ENCODE data around the gene SLC18B1. TPM values are rescaled to one million over a fixed set of nuclear protein-coding genes. Genes with fewer than 3 reads are reported as not detected.

The SLC18B1 gene
- 14.3 and 21.1 TPM in 2 replicates for total RNA-seq

DNA sequence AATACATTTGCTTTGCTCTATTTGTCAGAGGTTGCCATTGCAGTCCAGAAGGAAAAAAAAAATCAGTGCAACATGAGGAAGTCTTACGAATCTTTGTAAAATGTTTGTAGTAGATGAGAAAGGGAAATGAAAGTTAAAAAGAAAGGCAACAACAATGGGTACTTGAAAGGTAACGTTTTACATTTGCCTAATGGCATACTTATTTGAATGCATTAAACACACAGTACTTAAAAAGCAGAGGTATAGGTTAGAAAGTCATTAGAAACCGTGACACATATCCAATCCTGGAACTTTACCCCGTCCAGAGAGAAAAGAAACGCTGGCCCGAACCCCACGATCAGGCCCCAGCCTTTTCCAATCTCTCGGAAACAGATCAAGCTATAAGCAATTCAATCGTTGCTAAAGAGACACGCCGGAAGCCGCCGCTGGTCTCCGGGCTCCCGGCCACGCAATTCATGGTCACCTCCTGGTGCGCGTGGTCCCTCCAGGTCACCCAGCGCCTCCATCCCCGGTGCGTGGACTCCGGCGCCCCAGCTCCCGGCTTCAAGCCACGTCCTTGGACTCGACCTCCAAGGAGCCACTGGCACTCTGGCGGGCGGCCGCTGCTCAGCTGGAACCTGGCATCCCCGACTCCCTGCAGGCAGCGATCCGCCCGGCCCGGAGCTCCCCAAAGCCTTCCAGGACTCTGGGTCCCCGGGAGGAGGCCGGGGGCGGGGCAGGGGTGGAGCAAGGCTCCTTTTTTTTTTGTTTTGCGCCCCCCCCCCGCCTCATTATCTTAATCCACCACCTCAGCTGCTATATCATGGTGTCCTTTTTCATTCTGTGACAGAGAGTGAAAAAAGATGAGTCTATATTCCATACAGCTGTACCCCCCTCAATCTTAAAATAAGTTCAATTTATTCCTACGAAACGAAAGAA, at the start of gene SLC18B1:
TSS of gene SLC18B1 (minus strand) at position 687 of the 918 bp plus-strand sequence. CDS start at position 506, 181 bp downstream.
- no peak for DNase-seq (ENCODE audit: extremely low read depth, low read depth, low spot score)

DNA sequence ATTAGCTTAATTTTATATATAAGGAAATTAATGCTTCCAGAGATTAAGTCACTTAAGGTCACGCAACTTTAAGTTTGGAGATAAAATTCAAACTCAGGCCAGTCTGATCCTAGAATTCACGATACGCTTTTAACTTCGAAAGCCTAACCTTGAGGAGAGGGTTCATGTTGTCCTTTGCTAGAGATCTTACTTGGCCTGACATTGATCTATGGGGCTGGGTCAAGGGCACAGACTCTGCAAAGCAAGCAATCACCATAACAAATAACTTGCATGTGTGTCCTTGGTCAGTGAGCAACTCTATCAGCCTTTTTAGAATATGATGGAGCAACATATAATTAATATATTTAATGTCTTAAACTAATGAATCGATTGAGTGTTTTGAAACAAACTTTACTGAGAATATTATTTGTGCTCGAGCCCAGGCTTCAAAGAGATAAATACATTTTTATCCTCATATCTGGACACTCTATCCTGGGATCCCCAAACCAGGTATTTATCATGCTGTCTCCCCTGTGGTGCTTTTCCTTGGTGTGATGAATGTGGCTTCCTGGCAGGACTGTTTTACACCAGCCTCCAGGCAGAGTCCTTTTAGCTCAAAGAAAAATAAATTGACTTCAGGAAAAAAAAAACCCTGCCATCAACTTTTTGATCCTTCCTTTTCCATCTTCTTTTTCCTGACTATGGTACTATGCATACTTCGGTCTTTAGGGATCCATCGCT, 45.0 kb upstream of the SLC18B1 start:
- DNase-seq (ENCODE audit: extremely low read depth, low read depth, low spot score) = no peak

DNA sequence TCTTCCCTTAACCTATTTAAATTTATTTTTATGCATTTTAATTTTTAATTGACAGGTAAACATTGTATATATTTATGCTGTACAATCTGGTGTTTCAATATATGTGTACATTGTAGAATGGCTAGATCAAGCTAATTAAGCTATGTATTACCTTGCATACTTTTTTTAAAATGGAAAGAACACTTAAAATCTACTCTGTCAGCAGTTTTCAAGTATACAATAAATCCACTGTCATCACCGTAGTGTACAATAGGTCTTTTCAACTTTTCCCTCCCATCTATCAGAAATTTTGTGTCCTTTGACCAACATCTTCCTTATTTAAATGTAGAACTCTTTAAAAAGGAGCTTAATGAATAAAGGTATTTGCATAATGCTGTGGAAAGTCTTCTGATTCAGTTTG, 43.5 kb upstream of the SLC18B1 start:
- DNase-seq (ENCODE audit: extremely low read depth, low read depth, low spot score) = no peak

DNA sequence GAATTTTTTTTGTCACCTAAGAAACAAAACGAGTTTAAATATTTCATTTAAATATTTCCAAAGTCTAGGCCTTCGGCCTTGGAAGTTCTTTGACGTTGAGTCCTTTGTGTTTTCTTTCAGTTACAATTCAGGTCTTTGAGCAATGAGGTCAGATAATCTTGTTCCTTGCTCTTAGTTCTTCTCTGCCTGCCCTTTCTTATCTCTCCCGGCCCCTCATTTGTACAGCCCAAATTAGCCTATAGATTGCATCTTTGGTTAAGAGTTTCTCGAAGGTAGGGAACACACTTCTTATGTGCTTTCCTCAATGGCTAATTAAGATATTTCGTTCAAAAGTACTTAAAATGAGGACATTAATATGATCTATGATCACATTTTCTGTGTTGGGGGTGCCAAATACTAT, 34.5 kb upstream of the SLC18B1 start:
- no peak for DNase-seq (ENCODE audit: extremely low read depth, low read depth, low spot score)

DNA sequence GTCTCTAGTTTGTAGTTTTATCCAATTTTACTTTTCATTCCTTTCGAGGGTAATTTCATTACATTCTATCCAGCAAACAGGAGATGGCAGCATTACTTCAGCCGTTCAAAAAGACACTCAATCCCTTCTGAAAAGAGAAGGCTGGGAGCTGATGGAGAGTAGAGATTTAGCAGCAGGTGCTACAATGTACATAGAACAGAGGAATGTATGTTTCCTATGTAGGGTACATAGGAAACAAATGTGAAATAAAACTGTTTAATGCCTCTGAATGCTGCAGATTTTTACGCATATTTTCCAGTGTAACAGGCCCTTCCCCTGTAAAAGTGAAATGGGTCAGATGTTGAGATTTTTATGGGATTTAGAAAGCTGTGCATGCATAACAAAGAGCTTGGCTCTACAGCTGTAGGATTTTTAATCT, 31.9 kb upstream of the SLC18B1 start:
- no peak for DNase-seq (ENCODE audit: extremely low read depth, low read depth, low spot score)

GRCh38 chr6:132820629-132821381, 22.4 kb upstream of the SLC18B1 start:
- DNase-seq (ENCODE audit: extremely low read depth, low read depth, low spot score) = no peak

- no peak for DNase-seq (ENCODE audit: extremely low read depth, low read depth, low spot score)
Measured at GRCh38 chr6:132819405-132820161, 21.1 kb upstream of the SLC18B1 start.

DNA sequence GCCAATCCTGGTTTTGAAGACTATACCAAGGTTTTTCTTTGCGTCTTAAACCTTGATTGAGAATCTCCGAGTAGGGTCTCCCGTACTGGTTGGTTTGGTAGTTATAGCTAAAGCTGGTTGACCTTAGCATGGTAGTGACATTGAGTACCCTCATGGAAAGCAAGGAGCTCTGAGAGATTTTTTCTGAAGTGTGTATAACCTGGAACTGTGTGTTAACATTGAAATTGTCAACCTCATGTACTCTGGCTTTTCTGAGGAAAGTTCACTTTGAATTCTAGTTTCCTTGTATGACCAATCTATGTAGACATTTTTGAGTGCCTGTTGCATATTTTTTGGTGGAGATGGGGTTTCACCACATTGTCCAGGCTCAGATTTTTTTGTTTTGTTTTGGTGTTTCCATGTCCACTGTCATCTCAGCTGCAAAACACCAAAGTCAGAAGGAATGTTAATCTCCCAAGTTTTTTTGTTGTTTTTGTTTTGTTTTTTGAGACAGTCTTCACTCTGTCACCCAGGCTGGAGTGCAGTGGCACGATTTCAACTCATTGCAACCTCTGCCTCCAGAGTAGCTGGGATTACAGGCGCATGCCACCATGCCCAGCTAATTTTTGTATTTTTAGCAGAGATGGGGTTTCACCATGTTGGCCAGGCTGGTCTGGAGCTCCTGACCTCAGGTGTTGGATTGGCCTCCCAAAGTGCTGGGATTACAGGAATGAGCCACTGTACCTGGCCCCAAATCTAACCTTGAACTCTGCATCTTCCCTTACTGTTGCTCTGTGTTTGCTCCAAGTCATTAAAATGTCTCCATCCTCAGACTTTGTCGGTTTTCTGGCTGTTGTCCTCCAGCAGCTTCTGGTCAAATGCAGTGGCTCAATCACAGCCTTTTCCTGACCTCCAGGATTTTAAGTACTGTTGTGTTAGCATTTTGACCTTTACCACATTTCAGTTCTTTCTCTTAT, 20.2 kb upstream of the SLC18B1 start:
- no peak for DNase-seq (ENCODE audit: extremely low read depth, low read depth, low spot score)

DNA sequence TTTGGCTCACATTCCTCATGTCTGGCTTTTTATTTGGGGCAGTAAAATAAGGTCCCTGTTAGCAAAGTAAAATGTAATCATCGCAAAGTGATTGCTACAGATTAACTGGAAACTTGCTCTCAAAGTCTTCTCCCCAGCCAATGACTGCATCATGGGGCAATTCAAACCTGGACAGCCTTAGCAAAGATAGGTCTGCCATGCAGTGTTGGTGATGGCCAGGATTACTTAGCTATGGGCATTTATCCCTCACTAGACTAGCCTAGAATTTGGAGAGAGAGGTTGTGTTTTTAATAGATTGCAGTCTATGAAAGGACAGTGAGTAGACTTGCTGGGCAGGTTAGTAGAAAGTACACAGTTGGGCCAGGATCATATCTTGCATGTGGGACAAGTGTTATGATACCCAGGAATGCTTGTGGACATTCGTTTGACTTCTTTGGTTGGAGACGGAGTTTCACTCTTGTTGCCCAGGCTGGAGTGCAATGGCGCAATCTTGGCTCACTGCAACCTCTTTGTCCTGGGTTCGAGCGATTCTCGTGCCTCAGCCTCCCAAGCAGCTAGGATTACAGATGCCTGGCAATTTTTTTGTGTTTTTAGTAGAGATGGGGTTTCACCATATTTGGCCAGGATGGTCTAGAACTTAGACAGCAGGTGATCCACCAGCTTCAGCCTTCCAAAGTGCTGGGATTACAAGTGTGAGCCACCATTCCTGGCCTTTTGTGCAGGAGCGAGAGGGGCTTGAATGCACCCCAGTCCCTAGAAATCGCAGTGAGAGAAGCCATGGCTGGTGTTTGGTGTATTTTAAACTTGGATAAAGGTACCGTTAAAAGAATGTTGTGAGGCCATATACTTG, 19.3 kb upstream of the SLC18B1 start:
- DNase-seq (ENCODE audit: extremely low read depth, low read depth, low spot score) = no peak

DNA sequence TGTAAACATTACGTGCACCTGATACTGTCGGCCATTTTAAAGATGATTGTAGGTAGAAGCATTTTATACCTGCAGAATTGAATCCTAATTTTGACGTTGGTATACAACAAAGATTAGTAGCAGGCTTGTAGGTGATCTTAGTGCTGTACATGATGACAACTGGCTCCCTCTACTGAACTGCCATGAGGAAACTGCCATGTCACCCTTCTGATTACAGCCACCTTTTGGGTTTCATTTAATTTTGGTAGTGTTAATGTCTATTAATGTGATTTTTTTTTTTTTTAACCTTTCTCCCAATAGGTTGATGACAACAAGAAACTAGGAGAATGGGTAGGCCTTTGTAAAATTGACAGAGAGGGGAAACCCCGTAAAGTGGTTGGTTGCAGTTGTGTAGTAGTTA, 18.2 kb upstream of the SLC18B1 start:
- no peak for DNase-seq (ENCODE audit: extremely low read depth, low read depth, low spot score)

DNA sequence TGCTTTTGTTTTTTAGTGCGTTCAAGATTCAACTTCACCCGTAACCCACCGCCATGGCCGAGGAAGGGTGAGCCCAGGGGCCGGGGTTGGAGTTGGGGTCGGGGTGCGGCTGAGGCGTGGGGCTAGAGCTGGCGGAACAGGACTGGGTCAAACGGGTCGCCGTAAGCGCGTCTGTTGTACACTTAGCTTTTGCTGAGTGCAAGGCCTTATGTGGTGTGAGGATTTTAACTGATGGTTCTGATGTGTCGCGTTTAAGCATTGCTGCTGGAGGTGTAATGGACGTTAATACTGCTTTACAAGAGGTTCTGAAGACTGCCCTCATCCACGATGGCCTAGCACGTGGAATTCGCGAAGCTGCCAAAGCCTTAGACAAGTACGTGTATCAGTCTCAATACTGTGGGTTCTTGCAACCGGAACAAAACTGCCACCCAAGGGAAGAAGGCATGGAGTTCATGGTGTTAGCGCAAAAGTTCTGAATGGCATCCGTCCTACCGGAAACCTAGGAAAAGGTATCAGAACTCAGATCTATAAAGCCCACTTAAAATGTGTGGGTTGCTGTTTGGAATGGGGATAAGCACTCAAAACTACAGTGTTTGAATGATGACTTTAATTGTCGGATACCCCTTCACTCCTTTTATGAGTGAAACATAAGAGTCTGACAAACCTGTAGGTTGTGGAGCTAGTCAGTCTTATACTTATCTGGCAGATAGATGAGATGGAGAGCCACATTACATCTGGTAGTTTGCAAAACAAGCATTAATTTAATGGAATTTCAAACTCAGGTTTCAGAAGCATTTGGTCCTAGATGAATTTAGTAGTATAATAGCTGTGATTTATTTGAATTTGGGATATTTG, 16.5 kb upstream of the SLC18B1 start:
- DNase-seq (ENCODE audit: extremely low read depth, low read depth, low spot score) = no peak

DNA sequence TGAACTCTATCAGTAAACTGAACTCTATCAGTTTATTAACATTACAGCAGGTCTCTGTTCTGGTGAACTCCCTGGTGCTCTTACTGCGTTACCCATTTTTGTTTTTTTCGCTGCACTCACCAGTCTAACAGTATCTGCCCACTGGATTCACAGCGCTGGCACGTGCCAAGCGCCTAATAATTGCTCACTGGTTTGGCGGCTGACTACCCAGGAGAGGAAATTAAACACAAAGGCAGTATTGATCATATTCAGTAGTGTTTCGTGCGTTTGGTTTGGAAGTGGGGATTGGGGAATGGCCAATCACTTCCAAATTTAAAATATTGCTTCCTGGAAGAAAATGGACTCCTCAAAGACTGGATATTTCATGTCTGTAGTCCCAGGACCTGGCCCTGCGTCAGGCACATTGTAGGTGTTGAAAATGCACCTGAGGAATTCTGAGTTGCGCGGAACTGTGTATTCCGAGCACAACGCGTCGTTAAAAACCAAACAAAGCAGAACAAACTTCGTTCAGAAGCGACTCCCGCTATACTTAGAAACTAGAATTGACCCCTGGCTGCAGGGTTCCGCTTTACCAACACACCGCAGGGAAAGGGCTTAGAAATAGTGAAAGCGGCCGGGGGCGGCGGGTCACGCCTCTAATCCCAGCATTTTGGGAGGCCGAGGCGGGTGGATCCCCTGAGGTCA, 14.9 kb upstream of the SLC18B1 start:
- no peak for DNase-seq (ENCODE audit: extremely low read depth, low read depth, low spot score)

- DNase-seq (ENCODE audit: extremely low read depth, low read depth, low spot score) = no peak
Measured at GRCh38 chr6:132812756-132813172, 14.3 kb upstream of the SLC18B1 start.

DNA sequence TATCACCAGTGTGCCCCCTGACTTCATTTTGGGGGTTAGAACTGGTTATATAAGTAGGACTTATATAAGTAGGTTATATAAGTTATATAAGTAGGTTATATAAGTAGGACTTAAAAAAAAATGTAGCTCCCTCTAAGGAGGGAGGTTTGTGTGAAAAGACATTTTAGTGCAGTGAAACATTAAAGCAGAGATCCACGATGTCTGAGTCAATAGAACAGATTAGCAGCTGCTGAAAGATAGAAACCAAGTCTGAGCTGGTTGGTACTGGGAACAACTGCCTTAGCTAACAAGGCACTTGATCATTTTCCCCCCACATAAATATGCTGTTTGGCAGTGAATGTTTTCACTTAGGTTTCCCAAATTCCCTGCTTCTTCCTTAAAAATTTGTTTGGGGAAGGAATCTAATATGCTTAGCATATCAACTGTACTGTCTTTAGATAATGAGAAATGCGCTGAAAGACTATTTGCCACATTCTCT, 13.9 kb upstream of the SLC18B1 start:
- no peak for DNase-seq (ENCODE audit: extremely low read depth, low read depth, low spot score)

GRCh38 chr6:132811276-132811675, 12.8 kb upstream of the SLC18B1 start:
- DNase-seq (ENCODE audit: extremely low read depth, low read depth, low spot score) = no peak

- DNase-seq (ENCODE audit: extremely low read depth, low read depth, low spot score) = no peak
Measured at GRCh38 chr6:132805548-132805947, 7.1 kb upstream of the SLC18B1 start.

DNA sequence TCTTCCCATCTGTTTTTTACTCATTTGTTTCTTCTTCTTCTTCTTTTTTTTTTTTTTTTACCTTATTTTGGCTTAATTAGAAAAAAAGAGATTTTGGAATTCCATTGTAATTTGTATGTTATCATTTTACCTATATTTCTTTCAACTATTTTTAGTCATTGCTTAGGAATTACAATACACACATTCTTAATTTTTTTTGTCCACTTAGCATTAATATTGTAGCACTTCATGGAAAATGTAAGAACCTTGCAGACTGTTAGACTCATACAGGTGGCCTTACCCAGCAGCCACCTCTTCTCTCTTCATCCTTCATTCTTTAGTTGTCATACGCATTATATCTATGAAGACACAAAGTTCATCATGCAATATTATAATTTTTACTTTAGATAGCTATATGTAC, 5.8 kb upstream of the SLC18B1 start:
- no peak for DNase-seq (ENCODE audit: extremely low read depth, low read depth, low spot score)
